Stimulated activated CD4-positive, alpha-beta T cell treated with anti-CD3 and anti-CD28 coated beads, Interleukin-4, amount 100 ng/mL, for 1 hour (primary cell): ENCODE data around the gene SLC38A1.

Experiments used
- DNase-seq: peaks from one replicate; pipeline ENCODE4 v3.0.0-alpha.2; 2020

The SLC38A1 gene

GRCh38 chr12:46230306-46230705 lies 38.5 kb downstream of the SLC38A1 start:
- DNase-seq: no peak

GRCh38 chr12:46227616-46228015 lies 41.2 kb downstream of the SLC38A1 start:
- DNase-seq: no peak

GRCh38 chr12:46224386-46224785 lies 44.5 kb downstream of the SLC38A1 start:
- DNase-seq: no peak

- DNase-seq: no peak
Measured at GRCh38 chr12:46223047-46223446, 45.8 kb downstream of the SLC38A1 start.

GRCh38 chr12:46222636-46223035 lies 46.2 kb downstream of the SLC38A1 start:
- DNase-seq: no peak

- no peak for DNase-seq
Measured at GRCh38 chr12:46221255-46222128, 47.4 kb downstream of the SLC38A1 start.

- peak; percentile 65 for DNase-seq
Measured at GRCh38 chr12:46219877-46220655, 48.8 kb downstream of the SLC38A1 start.

GRCh38 chr12:46219132-46219876 lies 49.5 kb downstream of the SLC38A1 start:
- no peak for DNase-seq

- DNase-seq: no peak
Measured at GRCh38 chr12:46218322-46219095, 50.3 kb downstream of the SLC38A1 start.

- no peak for DNase-seq
Measured at GRCh38 chr12:46217541-46218321, 51.1 kb downstream of the SLC38A1 start.

- DNase-seq: peak; percentile 65
Measured at GRCh38 chr12:46214668-46215436, 54.0 kb downstream of the SLC38A1 start.

GRCh38 chr12:46212108-46212982 lies 56.5 kb downstream of the SLC38A1 start:
- no peak for DNase-seq

GRCh38 chr12:46210873-46211439 lies 57.9 kb downstream of the SLC38A1 start:
- DNase-seq: no peak

- peak; percentile 77 for DNase-seq
Measured at GRCh38 chr12:46209914-46210872, 58.6 kb downstream of the SLC38A1 start.

GRCh38 chr12:46209170-46209569 lies 59.7 kb downstream of the SLC38A1 start:
- no peak for DNase-seq

GRCh38 chr12:46208370-46208769 lies 60.5 kb downstream of the SLC38A1 start:
- no peak for DNase-seq

- DNase-seq: no peak
Measured at GRCh38 chr12:46207644-46208043, 61.2 kb downstream of the SLC38A1 start.

GRCh38 chr12:46206471-46206870 lies 62.4 kb downstream of the SLC38A1 start:
- no peak for DNase-seq
